GM18505 (cell line): ENCODE measurements around the gene DDR1.
"Not testable (repeated sequence)": the region's sequence is repeated elsewhere in the genome, so short reads cannot be mapped to it uniquely, and the experiment has no call there.

Source experiments
- ATAC-seq: cut with Tn5 transposase; IDR thresholded peaks from one replicate; pipeline ENCODE4 v1.9.1; 2021; ENCODE audit not compliant: unreplicated experiment
- POLR2A ChIP-seq: IDR thresholded peaks from 4 replicates; pipeline ENCODE4 v1.6.1; 2011; ENCODE audit warnings: borderline replicate concordance; ENCODE audit not compliant: insufficient read depth, insufficient read length; ENCODE audit errors: extremely low read depth

The DDR1 gene

DNA sequence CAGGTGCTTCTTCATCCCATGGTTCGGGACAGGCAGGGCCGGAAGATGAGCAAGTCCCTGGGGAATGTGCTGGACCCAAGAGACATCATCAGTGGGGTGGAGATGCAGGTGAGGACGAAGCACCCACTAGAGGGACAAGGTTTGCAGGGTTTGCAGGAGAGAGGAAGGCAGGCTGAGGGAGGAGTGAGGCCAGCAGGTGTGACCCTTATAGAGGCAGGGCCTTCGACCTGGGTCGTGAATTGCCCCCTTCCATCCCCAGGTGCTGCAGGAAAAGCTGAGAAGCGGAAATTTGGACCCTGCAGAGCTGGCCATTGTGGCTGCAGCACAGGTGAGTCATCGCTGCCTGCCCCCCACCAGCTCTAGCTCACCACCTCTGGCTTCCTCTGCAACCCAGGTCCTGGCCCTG lies 38.1 kb downstream of the DDR1 start:
- TF ChIP-seq POLR2A = no peak
- ATAC-seq = no peak

DNA sequence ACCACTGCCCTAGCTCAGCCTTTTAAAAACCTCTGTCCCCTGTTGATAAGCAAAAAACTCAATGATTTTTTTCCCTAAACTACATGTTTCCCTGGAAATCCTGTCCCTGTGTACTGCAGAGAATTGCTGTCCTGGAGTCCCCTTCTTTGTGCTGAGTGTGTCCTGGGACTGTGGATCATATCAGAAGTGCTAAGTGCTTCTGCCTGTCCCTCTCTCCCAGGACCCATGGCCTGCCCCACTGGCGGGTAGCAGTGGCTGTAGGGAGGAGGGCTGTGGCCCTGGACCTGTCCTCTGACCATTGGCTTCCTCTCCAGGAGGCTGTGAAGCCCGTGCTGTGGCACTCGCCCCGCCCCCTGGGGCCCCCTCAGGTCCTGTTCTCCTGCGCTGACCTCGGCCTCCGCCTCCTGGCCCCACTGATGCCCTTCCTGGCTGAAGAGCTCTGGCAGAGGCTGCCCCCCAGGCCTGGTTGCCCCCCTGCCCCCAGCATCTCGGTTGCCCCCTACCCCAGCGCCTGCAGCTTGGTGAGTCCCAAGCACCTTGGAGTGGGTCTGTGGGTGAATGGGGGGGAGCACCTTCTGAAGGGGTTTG lies 39.8 kb downstream of the DDR1 start:
- ATAC-seq = not testable (repeated sequence)

DNA sequence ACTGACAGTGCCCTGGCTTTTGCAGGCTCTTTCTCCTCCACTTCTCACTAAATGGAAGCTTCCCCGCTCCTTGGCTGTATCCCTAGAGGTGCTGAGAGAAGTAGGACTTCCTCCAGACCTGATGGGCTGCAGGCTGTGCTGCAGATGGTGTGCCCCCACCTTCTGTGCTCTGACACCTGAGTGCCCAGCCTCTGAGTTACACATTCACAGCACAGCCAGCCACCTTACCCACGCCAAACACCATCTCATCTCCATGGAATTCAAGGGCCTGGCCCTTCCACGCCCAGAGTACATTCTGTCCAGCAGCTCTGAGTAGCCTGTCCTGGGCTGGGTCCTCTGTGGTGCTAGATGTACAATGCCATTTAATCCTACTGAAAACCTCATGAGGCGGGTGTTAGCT lies 42.3 kb downstream of the DDR1 start:
- no peak for ATAC-seq
- no peak for TF ChIP-seq POLR2A

DNA sequence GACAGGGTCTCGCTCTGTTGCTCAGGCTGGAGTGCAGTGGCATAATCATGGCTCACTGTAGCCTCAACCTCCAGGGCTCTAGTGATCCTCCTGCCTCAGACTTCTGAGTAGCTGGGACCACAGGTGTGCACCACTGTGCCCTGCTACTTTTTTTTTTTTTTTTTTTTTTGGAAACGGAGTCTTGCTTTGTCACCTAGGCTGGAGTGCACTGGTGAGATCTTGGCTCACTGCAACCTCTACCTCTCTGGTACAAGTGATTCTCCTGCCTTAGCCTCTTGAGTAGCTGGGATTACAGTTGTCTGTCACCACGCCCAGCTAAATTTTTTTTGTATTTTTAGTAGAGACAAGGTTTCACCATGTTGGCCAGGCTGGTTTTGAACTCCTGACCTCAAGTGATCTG lies 42.8 kb downstream of the DDR1 start:
- ATAC-seq = not testable (repeated sequence)

DNA sequence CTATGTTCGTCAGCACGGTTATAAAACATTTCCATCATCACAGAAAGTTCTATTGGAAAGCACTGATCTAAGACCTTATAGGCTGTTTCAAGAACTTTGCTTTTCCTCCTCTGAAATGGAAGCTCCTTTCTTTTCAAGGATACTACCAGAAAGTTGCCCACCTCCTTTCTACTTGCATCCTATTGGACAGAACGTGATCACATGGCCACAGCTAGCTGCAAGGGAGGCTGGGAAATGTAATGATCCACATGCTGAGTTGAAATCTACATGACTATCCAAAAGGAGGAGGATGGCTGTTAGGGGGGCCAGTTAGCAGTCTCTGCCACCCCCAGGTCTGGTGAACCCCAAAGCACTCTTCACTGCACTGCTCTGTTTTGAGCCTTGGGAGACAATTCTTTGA lies 44.4 kb downstream of the DDR1 start:
- no peak for TF ChIP-seq POLR2A
- ATAC-seq = no peak

DNA sequence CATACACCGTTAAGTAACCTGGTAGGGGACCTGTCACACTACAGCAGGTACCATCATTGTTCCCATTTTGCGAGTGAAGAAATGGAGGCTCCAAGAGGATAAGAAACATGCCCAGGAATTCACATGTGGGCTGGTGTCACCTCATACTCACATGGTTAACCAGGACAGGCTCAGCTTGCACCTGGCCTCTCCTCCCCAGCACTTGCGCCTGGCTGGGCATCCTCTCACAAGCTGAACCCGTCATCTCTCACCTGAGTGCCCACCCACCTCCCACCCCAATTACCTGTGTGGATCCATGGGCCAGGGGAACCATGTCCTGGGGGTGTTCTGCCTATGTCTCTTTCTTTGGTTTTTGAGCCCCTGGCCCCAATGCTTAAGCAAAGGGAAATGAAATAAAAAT lies 46.2 kb downstream of the DDR1 start:
- no peak for ATAC-seq

DNA sequence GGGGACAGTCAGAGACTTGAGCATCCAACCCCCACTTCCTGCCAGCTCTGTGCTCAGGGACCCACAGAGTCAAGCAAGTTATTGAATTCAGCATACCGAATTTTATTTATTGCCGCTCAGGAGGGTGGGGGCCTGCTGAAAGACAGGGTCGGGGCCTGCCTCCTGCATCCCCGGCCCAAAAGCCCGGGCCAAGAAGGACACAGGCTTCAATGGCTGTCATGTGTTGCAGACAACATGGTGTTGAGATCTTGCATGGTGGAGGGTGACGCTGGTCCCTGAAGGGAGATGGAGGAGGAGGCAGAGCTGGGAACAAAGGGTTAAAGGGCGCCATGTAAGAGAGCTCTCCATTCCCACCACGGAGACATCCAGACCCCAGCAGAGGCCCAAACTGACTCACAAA lies 47.0 kb downstream of the DDR1 start:
- ATAC-seq = no peak
- TF ChIP-seq POLR2A = no peak

More for the DNA sequence above, 46.2 kb downstream of the DDR1 start:
- no peak for TF ChIP-seq POLR2A

DNA sequence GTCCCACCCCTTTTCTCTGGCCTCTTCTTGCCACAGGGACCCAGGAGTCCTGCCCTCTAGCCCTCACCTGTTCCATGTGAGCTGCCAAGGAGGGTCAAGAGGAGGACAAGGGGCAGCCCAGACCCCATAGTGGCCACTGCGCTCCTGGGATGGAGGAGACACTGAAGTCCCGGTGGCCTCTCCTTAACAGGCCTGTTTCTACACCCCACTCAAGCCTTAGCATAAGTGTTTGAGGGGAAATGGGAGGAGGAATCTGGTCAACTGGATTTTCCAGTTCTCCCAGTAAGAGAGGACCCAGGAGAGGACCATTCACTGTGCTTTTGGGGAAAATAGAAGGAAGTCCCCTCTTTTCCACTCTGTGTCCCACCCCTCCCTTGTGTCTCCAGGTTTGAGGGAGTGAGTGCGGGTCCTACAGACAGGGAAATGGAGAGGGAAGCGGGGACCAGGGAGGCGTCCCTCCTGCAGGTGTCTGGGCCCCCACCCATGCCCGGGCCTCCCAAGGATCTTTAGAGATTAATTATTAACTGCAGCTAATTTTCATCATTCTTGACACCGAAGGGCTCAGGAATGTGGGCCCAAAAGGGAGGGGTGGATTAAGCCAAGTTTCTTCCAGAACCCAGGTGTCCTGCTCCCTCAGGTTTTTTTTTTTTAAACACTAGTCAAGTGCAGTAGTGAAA lies 47.8 kb downstream of the DDR1 start, which contains the start of gene SFTA2:
Gene SFTA2 (minus strand): TSS at position 202 of the 677 bp plus-strand sequence. CDS start 74 bp downstream, at position 128.
- no peak for ATAC-seq
- no peak for TF ChIP-seq POLR2A

DNA sequence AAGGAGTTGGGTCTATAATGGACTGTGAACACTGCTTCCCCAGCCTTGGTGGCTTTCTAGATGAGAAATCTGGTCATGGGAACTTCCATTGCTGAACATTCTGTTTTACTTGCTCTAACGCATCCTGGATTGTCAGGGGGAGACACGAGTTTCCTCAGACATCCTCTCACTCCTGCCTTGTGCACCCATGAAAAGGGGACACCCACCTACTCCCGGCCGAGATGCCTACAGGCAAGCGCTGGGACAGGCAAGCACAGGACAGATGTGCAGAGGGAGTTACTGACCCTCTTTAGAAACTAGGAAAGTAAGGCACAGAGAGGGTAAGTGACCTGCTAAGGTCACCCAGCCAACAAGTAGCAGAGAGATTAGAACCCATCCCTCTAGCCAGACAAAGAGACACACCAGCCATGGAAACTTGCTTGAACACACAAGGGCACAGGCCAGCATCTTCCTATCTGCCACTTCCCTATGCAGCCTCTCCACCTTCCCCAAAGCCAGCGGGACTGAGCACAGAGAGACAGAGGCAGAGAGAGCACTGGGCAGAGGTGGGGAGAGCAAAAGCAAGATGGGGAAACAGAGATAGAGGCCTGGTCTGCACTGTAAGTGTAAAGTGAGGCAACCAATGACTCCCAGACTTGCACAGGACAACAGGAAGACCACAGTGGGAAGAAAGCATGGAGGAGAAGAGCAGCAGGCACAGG lies 48.5 kb downstream of the DDR1 start:
- no peak for TF ChIP-seq POLR2A
- no peak for ATAC-seq

DNA sequence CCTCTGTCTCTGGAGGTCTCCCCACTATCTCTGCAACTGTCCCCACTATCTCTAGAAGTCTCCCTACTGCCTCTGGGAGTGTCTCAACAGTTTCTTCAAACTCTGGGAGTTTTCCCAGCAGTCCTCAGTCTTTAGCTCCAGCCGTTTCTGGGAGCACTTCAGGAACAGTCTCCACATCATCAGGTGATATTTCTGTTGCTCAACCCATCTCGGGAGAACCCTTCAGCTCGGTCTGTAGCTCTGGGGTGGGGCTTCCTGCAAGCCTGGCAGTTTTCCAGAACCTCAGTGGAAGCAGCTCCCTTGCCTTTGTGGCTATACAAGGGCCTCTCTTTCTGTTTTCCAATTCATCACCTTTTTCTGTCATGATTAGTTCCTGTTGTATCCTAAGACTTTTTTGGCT lies 50.7 kb downstream of the DDR1 start:
- ATAC-seq = no peak
- no peak for TF ChIP-seq POLR2A

DNA sequence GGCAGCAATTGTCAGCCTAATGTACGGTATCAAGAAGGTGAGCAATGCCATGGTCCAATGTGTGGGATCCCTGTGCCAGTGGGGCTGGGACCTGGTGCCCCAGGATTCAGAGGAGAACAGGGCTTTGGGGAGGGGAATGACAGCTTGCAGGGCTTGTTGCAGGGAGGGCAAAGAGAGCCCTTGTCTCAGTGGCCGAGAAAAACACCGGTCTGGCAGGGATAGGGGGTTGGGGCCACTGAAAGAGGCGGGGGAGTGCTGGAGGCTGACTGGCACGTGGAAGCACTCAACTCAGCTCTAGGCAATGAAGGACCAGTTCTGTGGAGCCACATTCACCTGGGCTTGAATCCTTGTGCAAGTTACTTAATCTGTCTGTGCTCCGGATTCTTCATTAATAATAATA lies 52.9 kb downstream of the DDR1 start:
- TF ChIP-seq POLR2A = no peak
- no peak for ATAC-seq

DNA sequence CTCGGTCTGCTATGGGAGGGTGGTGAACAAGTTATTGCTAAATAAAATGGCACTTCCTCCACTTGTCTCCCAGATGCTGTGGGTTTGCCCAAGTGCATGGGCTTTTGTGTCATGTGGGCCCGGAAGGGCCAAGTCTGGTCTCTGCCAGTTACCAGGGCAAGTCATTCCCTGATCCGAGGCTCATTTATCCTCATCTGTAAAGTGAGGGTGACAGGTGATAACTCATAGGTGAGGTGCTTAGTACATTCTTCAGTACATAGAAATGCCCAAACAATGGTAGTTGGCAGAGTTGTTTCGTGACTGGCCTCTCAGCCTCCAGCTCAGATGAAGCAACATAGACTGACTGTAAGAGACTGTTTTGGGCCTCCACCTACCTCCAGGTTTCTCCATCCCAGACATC lies 54.4 kb downstream of the DDR1 start:
- TF ChIP-seq POLR2A = no peak
- ATAC-seq = no peak

DNA sequence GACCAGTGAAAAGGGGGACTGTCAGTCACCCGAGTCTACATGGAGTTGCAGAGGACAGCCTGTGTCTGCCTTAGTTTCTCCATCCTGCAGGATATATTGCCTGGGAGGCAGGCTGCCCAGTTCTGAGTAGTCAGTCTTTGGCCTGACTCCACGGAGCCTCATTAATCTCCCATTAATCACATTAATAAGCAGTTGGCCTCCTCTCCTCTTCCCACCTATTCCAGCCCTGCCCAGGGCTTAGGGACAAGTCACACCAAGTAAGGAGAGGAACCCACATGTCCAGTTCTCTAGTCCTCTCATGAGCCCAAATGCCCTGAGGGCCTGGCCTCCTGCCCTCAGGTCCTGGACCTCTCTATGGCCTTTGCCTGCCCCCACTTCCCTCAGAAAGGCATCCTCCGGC lies 55.2 kb downstream of the DDR1 start:
- no peak for TF ChIP-seq POLR2A
- no peak for ATAC-seq

DNA sequence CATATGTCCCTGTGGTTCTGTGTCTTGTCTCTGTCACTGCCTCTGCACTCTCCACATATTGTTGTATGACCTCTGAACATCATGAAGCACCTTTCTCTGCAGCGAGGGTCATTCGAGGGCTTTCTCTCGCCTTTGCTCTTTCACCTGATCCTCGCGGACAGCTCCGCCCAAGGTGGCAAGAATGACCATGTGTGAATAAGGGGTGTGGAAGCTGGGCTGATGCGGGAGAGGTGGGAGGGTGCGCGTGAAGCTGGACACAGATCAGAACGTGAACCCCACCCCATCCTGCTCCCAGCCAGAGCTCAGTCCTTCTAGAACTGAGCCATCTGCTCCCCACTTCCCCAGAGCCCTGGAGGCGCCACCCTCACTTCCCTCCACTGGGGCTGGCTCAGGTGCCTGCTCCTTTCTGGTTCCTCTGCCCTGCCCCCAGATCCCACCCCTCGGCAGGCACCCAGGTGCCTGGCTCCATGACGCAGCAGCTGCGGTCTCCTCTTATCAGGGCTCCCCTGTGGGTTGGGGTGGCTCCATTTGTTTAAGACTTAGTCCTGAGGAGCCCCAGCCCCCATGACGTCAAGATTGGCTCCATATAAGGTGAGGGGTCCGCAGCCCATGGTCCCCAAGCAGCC lies 56.2 kb downstream of the DDR1 start, which contains the start of gene MUCL3:
Gene MUCL3 (plus strand): TSS at position 613 of the 626 bp plus-strand sequence. CDS start 27 bp downstream, outside the sequence.
- no peak for TF ChIP-seq POLR2A

More for the DNA sequence above, 56.2 kb downstream of the DDR1 start, which contains the start of gene MUCL3:
- no peak for ATAC-seq
